Astrocyte of the cerebellum (primary cell): ENCODE data around the gene MANEAL.

ENCODE experiments used
- DNase-seq: peaks from one replicate; pipeline ENCODE4 v3.0.0-alpha.2; 2011; ENCODE audit warnings: low read depth
- H3K4me3 ChIP-seq: 2 replicates; pipeline ENCODE4 v1.5.1; 2011; ENCODE audit warnings: mild to moderate bottlenecking, low read depth, low read length, moderate library complexity
- in situ Hi-C: cut with HindIII; loops from 2 replicates; pipeline ENCODE4 v1.10.0; 2017; ENCODE audit warnings: low sequenced_read_pairs
- TF ChIP-seq, protein P1 (sequence below): IDR thresholded peaks from 2 replicates; pipeline ENCODE4 v1.5.1; 2012; ENCODE audit warnings: low read length, low read depth, moderate library complexity, mild to moderate bottlenecking; ENCODE audit errors: missing control alignments

The MANEAL gene

GRCh38 chr1:37839676-37840075 lies 46.0 kb downstream of the MANEAL start:
- no peak overlapping the region for H3K4me3 ChIP-seq
- in situ Hi-C loops: no loop called here
- TF ChIP-seq, protein P1, sequence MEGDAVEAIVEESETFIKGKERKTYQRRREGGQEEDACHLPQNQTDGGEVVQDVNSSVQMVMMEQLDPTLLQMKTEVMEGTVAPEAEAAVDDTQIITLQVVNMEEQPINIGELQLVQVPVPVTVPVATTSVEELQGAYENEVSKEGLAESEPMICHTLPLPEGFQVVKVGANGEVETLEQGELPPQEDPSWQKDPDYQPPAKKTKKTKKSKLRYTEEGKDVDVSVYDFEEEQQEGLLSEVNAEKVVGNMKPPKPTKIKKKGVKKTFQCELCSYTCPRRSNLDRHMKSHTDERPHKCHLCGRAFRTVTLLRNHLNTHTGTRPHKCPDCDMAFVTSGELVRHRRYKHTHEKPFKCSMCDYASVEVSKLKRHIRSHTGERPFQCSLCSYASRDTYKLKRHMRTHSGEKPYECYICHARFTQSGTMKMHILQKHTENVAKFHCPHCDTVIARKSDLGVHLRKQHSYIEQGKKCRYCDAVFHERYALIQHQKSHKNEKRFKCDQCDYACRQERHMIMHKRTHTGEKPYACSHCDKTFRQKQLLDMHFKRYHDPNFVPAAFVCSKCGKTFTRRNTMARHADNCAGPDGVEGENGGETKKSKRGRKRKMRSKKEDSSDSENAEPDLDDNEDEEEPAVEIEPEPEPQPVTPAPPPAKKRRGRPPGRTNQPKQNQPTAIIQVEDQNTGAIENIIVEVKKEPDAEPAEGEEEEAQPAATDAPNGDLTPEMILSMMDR: no peak
- no peak for DNase-seq

GRCh38 chr1:37840711-37841110 lies 47.1 kb downstream of the MANEAL start:
- in situ Hi-C loops: no loop called here
- TF ChIP-seq, protein P1: no peak

GRCh38 chr1:37841652-37842051 lies 48.0 kb downstream of the MANEAL start:
- TF ChIP-seq, protein P1: no peak
- DNase-seq: no peak
- in situ Hi-C loops: no loop called here

More at GRCh38 chr1:37840711-37841110, 47.1 kb downstream of the MANEAL start:
- no peak for DNase-seq
- H3K4me3 ChIP-seq: no peak overlapping the region

DNA sequence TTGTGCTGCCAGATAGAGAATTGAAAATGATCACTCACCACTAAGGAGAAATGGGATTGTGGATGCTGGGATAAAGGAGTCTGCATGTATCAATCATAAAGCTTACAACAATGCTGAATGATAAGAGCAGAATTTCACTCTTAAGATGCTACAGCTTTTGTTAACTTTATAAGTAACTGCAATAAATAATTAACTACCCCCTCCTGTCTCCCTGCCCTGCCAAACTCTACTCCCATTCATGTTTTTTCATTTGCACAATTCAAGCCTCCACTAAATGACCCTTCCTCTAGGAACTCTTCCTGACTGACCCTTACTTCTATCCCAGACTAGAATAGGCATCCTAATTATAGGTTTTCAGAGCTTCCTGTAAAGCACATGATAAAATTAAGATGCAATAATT lies 50.9 kb downstream of the MANEAL start:
- in situ Hi-C loops: no loop called here
- DNase-seq: no peak
- no peak overlapping the region for H3K4me3 ChIP-seq
- TF ChIP-seq, protein P1: no peak

More at GRCh38 chr1:37841652-37842051, 48.0 kb downstream of the MANEAL start:
- H3K4me3 ChIP-seq: no peak overlapping the region

DNA sequence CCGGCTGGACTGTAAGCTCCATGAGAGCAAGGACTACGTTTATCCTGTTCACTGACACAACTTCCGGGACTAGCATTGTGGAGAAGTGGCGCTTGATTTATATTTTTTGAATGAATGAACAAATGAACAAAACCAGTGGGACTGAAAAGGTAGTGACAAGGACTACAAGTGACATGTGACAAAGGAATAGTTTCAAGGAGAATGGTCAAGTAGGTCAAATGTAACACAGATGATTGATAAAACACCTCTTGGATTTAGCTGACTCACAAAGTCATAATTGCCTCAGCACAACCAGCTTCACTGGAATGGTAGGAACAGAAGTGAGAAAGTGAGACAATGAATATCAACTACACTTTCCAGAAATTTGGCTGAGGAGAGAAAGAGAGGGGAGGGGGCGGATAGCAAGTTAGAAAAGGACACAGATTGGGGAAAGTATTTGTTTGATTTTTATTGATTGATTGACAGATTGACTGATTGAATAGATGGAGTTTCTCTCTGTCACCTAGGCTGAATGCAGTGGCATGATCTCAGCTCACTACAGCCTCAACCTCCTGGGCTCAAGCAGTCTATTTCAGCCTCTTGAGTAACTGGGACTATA lies 51.5 kb downstream of the MANEAL start:
- H3K4me3 ChIP-seq: no peak overlapping the region
- no peak for DNase-seq
- TF ChIP-seq, protein P1: no peak
- in situ Hi-C loops: loop anchor here (5.0 kb wide), 1 partner anchor 33 kb away; no protein-coding TSS in a partner anchor

GRCh38 chr1:37845786-37846185 lies 52.1 kb downstream of the MANEAL start:
- TF ChIP-seq, protein P1: no peak
- in situ Hi-C loops: loop anchor here (5.0 kb wide), 1 partner anchor 33 kb away; no protein-coding TSS in a partner anchor
- H3K4me3 ChIP-seq: no peak overlapping the region
- no peak for DNase-seq
